CD4-positive, CD25-positive, alpha-beta regulatory T cell (primary cell): ENCODE results near the gene CDKAL1. TPM values are rescaled to one million over a fixed set of nuclear protein-coding genes. Genes with fewer than 3 reads are reported as not detected.
"Not testable (repeated sequence)": the region's sequence is repeated elsewhere in the genome, so short reads cannot be mapped to it uniquely, and the experiment has no call there.

Experiments used
- ATAC-seq, 2 donors: fragments of 150-1000 bp; cut with Tn5 transposase; one replicate each; pipeline ENCODE4 v1.10.0; 2021; ENCODE audit warnings: low read depth in 2 of 2, moderate number of reproducible peaks in 2 of 2, moderate library complexity in 1 of 2
- DNase-seq, 3 donors: peaks; one replicate each; pipeline versions ENCODE4 v3.0.0 to v3.0.0-alpha.2; 2012 to 2022; ENCODE audit warnings: mixed read lengths in 1 of 3
- H3K27ac ChIP-seq: one replicate; pipeline ENCODE4 v1.7.0; 2013; ENCODE audit warnings: mild to moderate bottlenecking, low read length; ENCODE audit not compliant: insufficient read depth, poor library complexity, severe bottlenecking
- H3K27me3 ChIP-seq: one replicate; pipeline ENCODE4 v1.7.0; 2013; ENCODE audit warnings: low read length; ENCODE audit not compliant: control insufficient read depth, insufficient read depth
- H3K36me3 ChIP-seq: one replicate; pipeline ENCODE4 v1.7.0; 2013; ENCODE audit warnings: mild to moderate bottlenecking, low read length, moderate library complexity; ENCODE audit not compliant: control insufficient read depth, insufficient read depth
- H3K4me1 ChIP-seq: 2 replicates; pipeline ENCODE4 v1.7.0; 2013; ENCODE audit warnings: mild to moderate bottlenecking, low read length; ENCODE audit not compliant: insufficient read depth, control insufficient read depth, poor library complexity, severe bottlenecking
- H3K4me3 ChIP-seq: one replicate; pipeline ENCODE4 v1.7.0; 2013; ENCODE audit warnings: low read depth, mild to moderate bottlenecking, low read length, moderate library complexity
- H3K9me3 ChIP-seq, 2 experiments: 1 replicate in 1 of 2; 2 replicates in 1 of 2; pipeline ENCODE4 v1.7.0; 2013; ENCODE audit warnings: low read length in 2 of 2, mild to moderate bottlenecking in 1 of 2, moderate library complexity in 1 of 2; ENCODE audit not compliant: control insufficient read depth in 2 of 2
- H3K27ac Mint-ChIP-seq, 3 donors: one replicate each; pipeline ENCODE4 v1.8.0; 2020 to 2022; ENCODE audit warnings: mild to moderate bottlenecking in 3 of 3, mixed read lengths in 3 of 3, moderate library complexity in 2 of 3
- H3K27me3 Mint-ChIP-seq: one replicate; pipeline ENCODE4 v1.8.0; 2022; ENCODE audit warnings: mild to moderate bottlenecking, mixed read lengths
- H3K36me3 Mint-ChIP-seq: one replicate; pipeline ENCODE4 v1.8.0; 2020; ENCODE audit warnings: mixed read lengths
- H3K4me1 Mint-ChIP-seq, 4 donors: one replicate each; pipeline ENCODE4 v1.8.0; 2020 to 2022; ENCODE audit warnings: mixed read lengths in 4 of 4, mild to moderate bottlenecking in 1 of 4
- H3K4me3 Mint-ChIP-seq, 4 donors: one replicate each; pipeline ENCODE4 v1.8.0; 2020 to 2022; ENCODE audit warnings: mild to moderate bottlenecking in 4 of 4, mixed read lengths in 4 of 4, moderate library complexity in 3 of 4
- H3K9me3 Mint-ChIP-seq, 7 donors: one replicate each; pipeline ENCODE4 v1.8.0; 2020 to 2022; ENCODE audit warnings: mixed read lengths in 7 of 7, mild to moderate bottlenecking in 3 of 7, moderate library complexity in 2 of 7
- polyA plus RNA-seq, 4 donors: library from polyadenylated mRNA; unstranded; fragments of 300-500 nt; fragmentation: Illumina TruSeq; gene quantifications; one replicate each; pipeline ENCODE4 v1.2.3, GENCODE V29; 2021
- total RNA-seq: library from RNA; stranded (reverse); gene quantifications from one replicate; pipeline ENCODE4 v1.2.3, GENCODE V29; 2022

CDKAL1 gene
- total and polyA plus RNA-seq, 5 donors from 2014 or later = 26.1 to 39.4 (median 30.4) TPM

DNA sequence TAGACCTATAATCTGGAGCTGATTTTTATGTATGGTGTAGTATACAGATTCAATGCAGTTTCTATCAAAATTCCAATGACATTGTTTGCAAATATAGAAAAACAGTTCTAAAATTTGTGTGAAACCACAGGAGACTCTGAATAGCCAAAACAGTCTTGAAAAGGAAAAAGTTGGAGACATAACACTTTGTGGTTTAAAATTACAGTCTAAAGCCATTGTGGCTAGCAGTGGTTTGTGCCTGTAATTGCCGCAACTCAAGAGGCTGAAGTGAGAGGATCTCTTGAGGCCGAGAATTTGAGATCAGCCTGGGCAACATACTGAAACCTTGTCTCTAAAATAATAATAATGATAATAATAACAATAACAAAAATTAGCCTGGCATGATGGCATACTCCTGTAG is 213.7 kb downstream of the CDKAL1 start:
- DNase-seq (no peak), ATAC-seq (no peak)
- peaks cover 2 to 17% (median 11%) of the 10 kb centered on the region in 4 donors for H3K4me1 Mint-ChIP-seq
- Histone ChIP-seq H3K9me3 (no peaks in the 10 kb centered on the region), H3K4me1 (no peaks in the 10 kb centered on the region), H3K4me3 (no peak overlapping the region), H3K36me3 (no peaks in the 10 kb centered on the region), H3K27ac (no peak overlapping the region), H3K27me3 (no peaks in the 10 kb centered on the region)
- peaks cover 0 to under 1% (median 0%) of the 10 kb centered on the region in 7 donors for H3K9me3 Mint-ChIP-seq
- H3K27me3 Mint-ChIP-seq = no peaks in the 10 kb centered on the region
- no peak overlapping the region for H3K27ac Mint-ChIP-seq
- peaks cover 10% of the 10 kb centered on the region for H3K36me3 Mint-ChIP-seq
- H3K4me3 Mint-ChIP-seq = no peak overlapping the region

DNA sequence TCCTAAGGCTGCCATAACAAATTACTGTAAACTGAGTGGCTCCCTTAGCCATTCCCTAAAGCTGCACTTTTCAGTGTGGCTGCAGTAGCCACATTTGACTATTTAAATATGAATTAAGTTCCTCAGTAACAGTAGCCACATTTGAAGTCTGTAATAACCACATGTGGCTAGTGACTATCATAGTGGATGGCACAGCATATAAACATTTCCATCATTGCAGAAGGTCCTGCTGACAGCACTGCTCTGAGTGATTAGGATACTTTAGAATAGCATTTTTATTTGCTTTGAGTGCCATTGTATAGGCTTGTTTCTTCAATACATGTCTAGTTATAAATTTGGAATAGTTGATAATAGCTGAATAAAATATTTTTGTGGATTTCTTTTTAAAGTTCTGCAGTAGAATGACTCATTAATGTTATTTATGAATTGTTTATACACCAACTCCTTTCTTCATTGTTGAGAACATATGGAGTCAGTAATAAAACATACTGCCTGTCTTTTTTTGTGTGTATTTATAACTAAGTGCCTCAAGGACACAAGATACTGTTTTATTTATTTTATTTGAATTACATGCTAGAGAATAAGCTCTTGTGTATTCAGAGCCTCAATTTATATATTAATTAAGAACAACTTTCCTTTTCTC is 217.2 kb downstream of the CDKAL1 start:
- H3K27me3 ChIP-seq = no peaks in the 10 kb centered on the region

DNA sequence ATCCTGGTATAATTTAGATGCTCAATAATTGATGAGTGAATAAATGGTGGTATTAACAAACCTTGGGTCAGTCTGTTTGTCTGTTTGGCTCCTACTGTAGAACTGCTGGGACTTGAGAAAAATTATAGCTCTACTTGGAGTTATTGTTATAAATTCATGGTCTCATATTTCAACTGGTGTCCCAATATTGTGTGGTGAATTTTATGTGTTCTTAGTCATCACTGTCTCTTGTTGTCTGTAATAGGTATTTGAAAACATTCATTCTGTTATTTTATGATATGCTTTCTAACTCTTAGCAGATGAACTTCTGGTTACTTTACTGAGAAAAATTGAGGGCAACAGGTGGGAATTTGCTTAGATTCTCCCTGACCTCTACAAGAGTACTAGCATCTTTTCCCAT is 221.4 kb downstream of the CDKAL1 start:
- H3K27ac Mint-ChIP-seq = no peak overlapping the region
- no peaks in the 10 kb centered on the region for H3K9me3 ChIP-seq
- peaks cover 39% of the 10 kb centered on the region for H3K36me3 Mint-ChIP-seq

More for the DNA sequence above, 217.2 kb downstream of the CDKAL1 start:
- Mint-ChIP-seq H3K36me3 (peaks cover 28% of the 10 kb centered on the region), H3K4me1 (peaks cover 5 to 23% (median 16%) of the 10 kb centered on the region in 4 donors), H3K27ac (peak overlapping the region in 1 of 3 donors; percentile 8), H3K27me3 (no peaks in the 10 kb centered on the region), H3K4me3 (no peak overlapping the region), H3K9me3 (peaks cover 0 to 8% (median 2%) of the 10 kb centered on the region in 7 donors)
- no peak overlapping the region for H3K27ac ChIP-seq
- no peaks in the 10 kb centered on the region for H3K36me3 ChIP-seq
- no peak for ATAC-seq
- no peaks in the 10 kb centered on the region for H3K9me3 ChIP-seq
- DNase-seq = no peak
- no peak overlapping the region for H3K4me3 ChIP-seq
- H3K4me1 ChIP-seq = no peaks in the 10 kb centered on the region

DNA sequence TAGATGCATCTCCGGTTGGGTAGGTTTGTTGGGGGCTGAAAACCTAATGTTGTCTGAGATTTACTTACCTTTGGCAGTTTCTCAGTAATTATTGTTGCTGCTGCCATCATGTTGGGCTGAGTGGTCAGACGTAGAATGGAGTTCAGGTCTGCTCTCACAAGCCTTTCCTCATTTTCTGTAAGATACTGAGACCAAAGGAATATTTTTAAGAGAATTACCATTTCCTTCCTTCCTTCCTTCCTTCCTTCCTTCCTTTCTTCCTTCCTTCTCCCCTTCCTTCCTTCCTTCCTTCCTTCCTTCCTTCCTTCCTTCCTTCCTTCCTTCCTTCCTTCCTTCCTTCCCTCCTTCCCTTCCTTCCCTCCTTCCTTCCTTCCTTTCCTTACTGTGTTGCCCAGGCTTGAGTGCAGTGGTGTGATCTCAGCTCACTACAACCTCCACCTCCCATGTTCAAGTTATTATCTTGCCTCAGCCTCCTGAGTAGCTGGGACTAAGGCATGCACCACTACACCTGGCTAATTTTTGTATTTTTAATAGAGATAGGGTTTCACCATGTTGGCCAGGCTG is 222.4 kb downstream of the CDKAL1 start:
- H3K27ac ChIP-seq, H3K27me3 Mint-ChIP-seq, H3K36me3 ChIP-seq, H3K27me3 ChIP-seq, H3K9me3 Mint-ChIP-seq, H3K4me3 ChIP-seq, DNase-seq, H3K4me1 ChIP-seq, H3K4me3 Mint-ChIP-seq, ATAC-seq, H3K9me3 ChIP-seq: not testable (repeated sequence)
- H3K4me1 Mint-ChIP-seq = peaks cover 5 to 19% (median 16%) of the 10 kb centered on the region in 4 donors
- H3K27ac Mint-ChIP-seq = peak overlapping the region in 1 of 3 donors; percentile 81
- H3K36me3 Mint-ChIP-seq = peaks cover 43% of the 10 kb centered on the region

More for the DNA sequence above, 221.4 kb downstream of the CDKAL1 start:
- Histone ChIP-seq H3K4me1 (no peaks in the 10 kb centered on the region), H3K4me3 (no peak overlapping the region), H3K27me3 (no peaks in the 10 kb centered on the region), H3K27ac (no peak overlapping the region), H3K36me3 (no peaks in the 10 kb centered on the region)
- Mint-ChIP-seq H3K9me3 (peaks cover 0 to 8% (median 2%) of the 10 kb centered on the region in 7 donors), H3K4me3 (no peak overlapping the region), H3K4me1 (peaks cover 5 to 19% (median 18%) of the 10 kb centered on the region in 4 donors), H3K27me3 (no peaks in the 10 kb centered on the region)
- ATAC-seq (no peak), DNase-seq (no peak)

DNA sequence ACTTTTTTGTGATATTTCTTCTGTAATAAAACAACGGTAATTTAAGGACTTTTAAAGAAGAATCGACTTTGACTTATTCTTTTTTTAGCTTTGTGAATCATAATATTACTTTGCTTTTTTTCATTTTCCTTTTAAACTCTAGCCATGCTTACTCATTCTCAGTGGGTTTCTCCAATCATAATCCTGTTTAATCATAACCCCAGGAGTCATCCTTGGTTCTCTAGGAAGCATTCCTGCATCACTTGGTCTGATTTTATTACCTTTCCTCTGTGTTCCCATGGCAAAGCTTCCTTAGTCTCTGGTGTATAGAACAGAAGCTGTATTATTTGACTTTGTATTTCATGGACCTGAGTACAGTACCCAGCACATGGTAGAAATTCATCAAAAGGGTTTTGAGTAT is 223.5 kb downstream of the CDKAL1 start:
- Histone ChIP-seq H3K4me1 (no peaks in the 10 kb centered on the region), H3K9me3 (no peaks in the 10 kb centered on the region), H3K27ac (no peak overlapping the region), H3K27me3 (no peaks in the 10 kb centered on the region), H3K36me3 (peaks cover under 1% of the 10 kb centered on the region), H3K4me3 (no peak overlapping the region)
- Mint-ChIP-seq H3K4me3 (no peak overlapping the region), H3K27ac (no peak overlapping the region), H3K4me1 (peaks cover 5 to 19% (median 14%) of the 10 kb centered on the region in 4 donors), H3K27me3 (no peaks in the 10 kb centered on the region), H3K36me3 (peaks cover 37% of the 10 kb centered on the region), H3K9me3 (peaks cover 0 to 8% (median 2%) of the 10 kb centered on the region in 7 donors)
- DNase-seq (no peak), ATAC-seq (no peak)

DNA sequence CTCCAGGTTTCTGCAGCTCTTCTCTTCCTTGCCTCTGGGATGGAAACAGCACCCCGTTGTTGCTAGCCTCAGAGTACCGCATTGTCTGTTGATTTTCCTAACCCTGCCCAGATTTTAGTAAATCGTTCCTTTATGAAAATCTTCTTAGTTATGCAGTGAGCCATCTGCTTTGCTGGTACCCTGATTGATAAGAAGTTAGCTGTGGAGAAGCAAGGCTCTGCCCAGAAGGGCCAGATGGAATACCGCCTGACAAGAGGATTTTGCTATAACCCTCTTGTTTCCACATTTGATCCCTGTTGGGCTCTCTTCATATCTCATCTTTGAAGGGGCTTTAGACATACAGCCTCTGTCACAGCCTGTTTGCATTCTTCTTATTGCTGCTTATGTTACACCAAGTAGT is 229.0 kb downstream of the CDKAL1 start:
- Mint-ChIP-seq H3K4me1 (peaks cover 0 to under 1% (median 0%) of the 10 kb centered on the region in 4 donors), H3K9me3 (no peaks in the 10 kb centered on the region), H3K4me3 (no peak overlapping the region)

DNA sequence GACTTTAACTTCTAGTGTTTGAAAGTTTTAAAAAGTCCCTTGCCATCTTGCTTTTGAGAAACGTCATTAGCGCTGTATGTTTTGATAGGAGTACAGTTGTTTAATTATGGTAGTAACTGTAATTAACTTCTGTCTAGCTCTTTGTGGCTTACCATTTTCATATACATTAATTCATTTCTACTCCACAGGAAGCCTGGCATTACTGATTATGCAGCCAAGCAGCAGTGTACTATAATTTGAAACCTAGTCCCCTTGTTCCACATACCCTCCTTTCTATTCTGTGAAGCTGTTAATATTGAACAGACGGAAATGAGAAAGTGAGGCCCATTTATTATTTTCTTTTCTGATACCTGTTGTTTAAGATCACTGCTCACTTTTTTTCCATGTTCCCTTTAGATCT is 235.4 kb downstream of the CDKAL1 start:
- Histone ChIP-seq H3K27ac (no peak overlapping the region), H3K4me1 (no peaks in the 10 kb centered on the region), H3K36me3 (no peaks in the 10 kb centered on the region), H3K27me3 (no peaks in the 10 kb centered on the region), H3K9me3 (no peaks in the 10 kb centered on the region), H3K4me3 (no peak overlapping the region)
- Mint-ChIP-seq H3K9me3 (peaks cover 0 to 1% (median 0%) of the 10 kb centered on the region in 7 donors), H3K4me3 (no peak overlapping the region), H3K27me3 (no peaks in the 10 kb centered on the region), H3K4me1 (peaks cover 0 to 13% (median 5%) of the 10 kb centered on the region in 4 donors), H3K36me3 (peaks cover 18% of the 10 kb centered on the region), H3K27ac (no peak overlapping the region)
- ATAC-seq (no peak), DNase-seq (no peak)

More for the DNA sequence above, 229.0 kb downstream of the CDKAL1 start:
- Histone ChIP-seq H3K4me1 (no peaks in the 10 kb centered on the region), H3K9me3 (no peaks in the 10 kb centered on the region), H3K27ac (no peak overlapping the region), H3K36me3 (peaks cover 5% of the 10 kb centered on the region), H3K4me3 (no peak overlapping the region), H3K27me3 (no peaks in the 10 kb centered on the region)
- no peaks in the 10 kb centered on the region for H3K27me3 Mint-ChIP-seq
- ATAC-seq (no peak), DNase-seq (no peak)
- no peak overlapping the region for H3K27ac Mint-ChIP-seq
- peaks cover 15% of the 10 kb centered on the region for H3K36me3 Mint-ChIP-seq

DNA sequence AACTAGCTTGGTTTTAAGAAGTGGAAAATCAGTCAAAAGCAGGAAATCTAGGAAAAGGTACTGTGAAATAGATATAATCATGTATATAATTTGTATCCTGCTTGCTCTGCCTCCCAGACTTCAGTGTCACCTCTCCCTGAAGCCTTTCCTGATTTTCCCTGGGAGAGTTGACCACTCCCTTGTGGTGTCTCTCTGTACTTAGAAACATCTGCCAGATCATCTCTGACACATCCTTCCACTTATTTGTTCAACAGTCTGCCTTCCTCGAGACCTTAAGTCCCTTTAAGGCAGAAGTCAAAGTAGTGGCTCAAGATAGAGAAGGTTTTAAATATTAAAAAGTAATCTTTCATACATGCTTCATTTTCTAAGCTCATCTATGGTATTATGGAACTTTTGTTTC is 236.5 kb downstream of the CDKAL1 start:
- Histone ChIP-seq H3K9me3 (no peaks in the 10 kb centered on the region), H3K36me3 (no peaks in the 10 kb centered on the region), H3K27me3 (no peaks in the 10 kb centered on the region), H3K4me3 (no peak overlapping the region), H3K4me1 (no peaks in the 10 kb centered on the region), H3K27ac (no peak overlapping the region)
- Mint-ChIP-seq H3K27me3 (no peaks in the 10 kb centered on the region), H3K4me1 (peaks cover 0 to 17% (median 5%) of the 10 kb centered on the region in 4 donors), H3K36me3 (peaks cover 19% of the 10 kb centered on the region), H3K4me3 (no peak overlapping the region), H3K27ac (no peak overlapping the region), H3K9me3 (peaks cover 0 to 1% (median 0%) of the 10 kb centered on the region in 7 donors)
- ATAC-seq (no peak), DNase-seq (no peak)
